Measurements from ENCODE around the gene RPP14.

RPP14 gene

GRCh38 chr3:58355179-58355578, 49.1 kb downstream of the RPP14 start:
- no peak for DNase-seq (ENCODE audit: low read depth, low spot score)

- no peak for DNase-seq (ENCODE audit: low read depth, low spot score)
Measured at GRCh38 chr3:58356054-58356453, 50.0 kb downstream of the RPP14 start.

GRCh38 chr3:58357402-58357801, 51.4 kb downstream of the RPP14 start:
- DNase-seq (ENCODE audit: low read depth, low spot score): no peak

GRCh38 chr3:58358092-58358491, 52.0 kb downstream of the RPP14 start:
- DNase-seq (ENCODE audit: low read depth, low spot score): no peak

GRCh38 chr3:58358808-58359207, 52.8 kb downstream of the RPP14 start:
- no peak for DNase-seq (ENCODE audit: low read depth, low spot score)

- DNase-seq (ENCODE audit: low read depth, low spot score): no peak
Measured at GRCh38 chr3:58359621-58360020, 53.6 kb downstream of the RPP14 start.

GRCh38 chr3:58361866-58362265, 55.8 kb downstream of the RPP14 start:
- no peak for DNase-seq (ENCODE audit: low read depth, low spot score)

- DNase-seq (ENCODE audit: low read depth, low spot score): no peak
Measured at GRCh38 chr3:58366699-58367098, 60.7 kb downstream of the RPP14 start.

GRCh38 chr3:58369038-58369437, 63.0 kb downstream of the RPP14 start:
- no peak for DNase-seq (ENCODE audit: low read depth, low spot score)

All from activated CD4-positive, CD25-positive, alpha-beta regulatory T cell treated with anti-CD3 and anti-CD28 coated beads, Interleukin-2, amount 50 U/mL, for 16 hours (primary cell).